OCI-LY1 (cell line): Measurements from ENCODE around the gene MTRFR.

Experiments used
- H2AFZ ChIP-seq: fragments of 200-600 bp; sonication (generic), shearing (Covaris generic); 2 replicates; pipeline ENCODE4 v1.6.0; 2014; ENCODE audit warnings: antibody characterized with exemption, mild to moderate bottlenecking, low read length
- H3F3A ChIP-seq: fragments of 200-600 bp; sonication (generic), shearing (Covaris generic); 2 replicates; pipeline ENCODE4 v1.6.0; 2014; ENCODE audit warnings: mild to moderate bottlenecking, antibody characterized with exemption, low read length, moderate library complexity; ENCODE audit not compliant: insufficient read depth
- H3K27ac ChIP-seq: fragments of 200-600 bp; sonication (generic); 2 replicates; pipeline ENCODE4 v1.5.1; 2014; ENCODE audit warnings: low read length, mixed run types, mild to moderate bottlenecking, low read depth; ENCODE audit not compliant: poor library complexity, severe bottlenecking
- H3K27me3 ChIP-seq: fragments of 200-600 bp; sonication (generic); 2 replicates; pipeline ENCODE4 v1.6.0; 2014; ENCODE audit warnings: antibody characterized with exemption, mild to moderate bottlenecking, low read length, moderate library complexity; ENCODE audit not compliant: insufficient read depth
- H3K36me3 ChIP-seq: fragments of 200-600 bp; sonication (generic); 2 replicates; pipeline ENCODE4 v1.6.1; 2014; ENCODE audit warnings: mild to moderate bottlenecking, antibody characterized with exemption, low read length, moderate library complexity, mixed read lengths; ENCODE audit not compliant: insufficient read depth
- H3K4me1 ChIP-seq: fragments of 200-600 bp; sonication (generic); 2 replicates; pipeline ENCODE4 v1.5.1; 2014; ENCODE audit warnings: mild to moderate bottlenecking, low read length, moderate library complexity; ENCODE audit not compliant: insufficient read depth, severe bottlenecking
- H3K4me2 ChIP-seq: fragments of 200-600 bp; sonication (generic), shearing (Covaris generic); 2 replicates; pipeline ENCODE4 v1.6.1; 2014; ENCODE audit warnings: low read length
- H3K4me3 ChIP-seq: fragments of 200-600 bp; sonication (generic); 2 replicates; pipeline ENCODE4 v1.5.1; 2014; ENCODE audit warnings: low read length, low read depth, mild to moderate bottlenecking, mixed read lengths; ENCODE audit not compliant: poor library complexity, severe bottlenecking
- H3K79me2 ChIP-seq: fragments of 200-600 bp; shearing (Covaris generic); 2 replicates; pipeline ENCODE4 v1.6.1; 2016; ENCODE audit warnings: mixed run types, low read length, mixed read lengths; ENCODE audit not compliant: insufficient read depth
- H3K9ac ChIP-seq: fragments of 200-600 bp; sonication (generic), shearing (Covaris generic); 2 replicates; pipeline ENCODE4 v1.6.1; 2014; ENCODE audit warnings: mild to moderate bottlenecking, low read length, mixed read lengths
- H3K9me2 ChIP-seq: fragments of 200-600 bp; sonication (generic), shearing (Covaris generic); 2 replicates; pipeline ENCODE4 v1.6.1; 2014; ENCODE audit warnings: low read depth, mild to moderate bottlenecking, low read length, mixed read lengths
- H3K9me3 ChIP-seq: fragments of 200-600 bp; shearing (Covaris generic); 2 replicates; pipeline ENCODE4 v1.6.1; 2014; ENCODE audit warnings: low read length, mixed read lengths
- H4K20me1 ChIP-seq: fragments of 200-600 bp; sonication (generic), shearing (Covaris generic); 2 replicates; pipeline ENCODE4 v1.6.0; 2016; ENCODE audit warnings: mild to moderate bottlenecking, low read length; ENCODE audit not compliant: insufficient read depth
- CTCF ChIP-seq: fragments of 200-600 bp; sonication (generic), shearing (Covaris generic); IDR thresholded peaks from 2 replicates; pipeline ENCODE4 v1.5.1; 2017; ENCODE audit warnings: mild to moderate bottlenecking, antibody characterized with exemption, low read length, moderate library complexity, mixed read lengths
- EZH2 ChIP-seq: fragments of 200-600 bp; sonication (generic), shearing (Covaris generic); IDR thresholded peaks from 2 replicates; pipeline ENCODE4 v1.8.0; 2017; ENCODE audit warnings: borderline replicate concordance, mixed run types, mild to moderate bottlenecking, antibody characterized with exemption, low read length, moderate library complexity, mixed read lengths

The MTRFR gene

GRCh38 chr12:123260081-123260480, 26.8 kb downstream of the MTRFR start:
- Histone ChIP-seq H3K9me2 (no peaks in the 10 kb centered on the region), H2AFZ (no peak overlapping the region), H3K27me3 (no peaks in the 10 kb centered on the region), H3K9me3 (no peaks in the 10 kb centered on the region), H3K27ac (no peak overlapping the region), H3F3A (no peaks in the 10 kb centered on the region), H3K4me3 (no peak overlapping the region), H3K4me1 (no peaks in the 10 kb centered on the region), H3K36me3 (peaks cover 82% of the 10 kb centered on the region), H3K79me2 (no peaks in the 10 kb centered on the region), H3K9ac (no peak overlapping the region), H4K20me1 (no peaks in the 10 kb centered on the region), H3K4me2 (no peak overlapping the region)
- TF ChIP-seq CTCF, result no peak
- no peak for TF ChIP-seq EZH2

GRCh38 chr12:123261196-123261595, 28.0 kb downstream of the MTRFR start:
- no peaks in the 10 kb centered on the region for H3K9me3 ChIP-seq
- H3K9ac ChIP-seq, result no peak overlapping the region
- no peak for TF ChIP-seq CTCF
- TF ChIP-seq EZH2, result no peak
- H3K79me2 ChIP-seq, result no peaks in the 10 kb centered on the region
- no peak overlapping the region for H3K4me3 ChIP-seq
- H3F3A ChIP-seq, result no peaks in the 10 kb centered on the region
- no peaks in the 10 kb centered on the region for H4K20me1 ChIP-seq
- H2AFZ ChIP-seq, result no peak overlapping the region
- no peaks in the 10 kb centered on the region for H3K4me1 ChIP-seq
- H3K36me3 ChIP-seq, result peaks cover 73% of the 10 kb centered on the region
- H3K27ac ChIP-seq, result no peak overlapping the region
- H3K9me2 ChIP-seq, result no peaks in the 10 kb centered on the region
- H3K4me2 ChIP-seq, result no peak overlapping the region
- H3K27me3 ChIP-seq, result no peaks in the 10 kb centered on the region

GRCh38 chr12:123263196-123263817, 30.1 kb downstream of the MTRFR start:
- Histone ChIP-seq H3K9ac (no peak overlapping the region), H4K20me1 (no peaks in the 10 kb centered on the region), H3K27ac (no peak overlapping the region), H3K9me2 (no peaks in the 10 kb centered on the region), H3K36me3 (peaks cover 59% of the 10 kb centered on the region), H3K9me3 (no peaks in the 10 kb centered on the region), H2AFZ (no peak overlapping the region), H3K4me3 (no peak overlapping the region), H3F3A (no peaks in the 10 kb centered on the region), H3K79me2 (no peaks in the 10 kb centered on the region), H3K27me3 (no peaks in the 10 kb centered on the region), H3K4me2 (no peak overlapping the region), H3K4me1 (no peaks in the 10 kb centered on the region)
- TF ChIP-seq CTCF, result no peak
- TF ChIP-seq EZH2, result no peak
